Measurements from ENCODE around the gene CPNE2. TPM values are rescaled to one million over a fixed set of nuclear protein-coding genes. Genes with fewer than 3 reads are reported as not detected.

CPNE2 gene
- total RNA-seq, 4 donors from 2014 or later = 12.2 to 21.4 (median 17.8) TPM

DNA sequence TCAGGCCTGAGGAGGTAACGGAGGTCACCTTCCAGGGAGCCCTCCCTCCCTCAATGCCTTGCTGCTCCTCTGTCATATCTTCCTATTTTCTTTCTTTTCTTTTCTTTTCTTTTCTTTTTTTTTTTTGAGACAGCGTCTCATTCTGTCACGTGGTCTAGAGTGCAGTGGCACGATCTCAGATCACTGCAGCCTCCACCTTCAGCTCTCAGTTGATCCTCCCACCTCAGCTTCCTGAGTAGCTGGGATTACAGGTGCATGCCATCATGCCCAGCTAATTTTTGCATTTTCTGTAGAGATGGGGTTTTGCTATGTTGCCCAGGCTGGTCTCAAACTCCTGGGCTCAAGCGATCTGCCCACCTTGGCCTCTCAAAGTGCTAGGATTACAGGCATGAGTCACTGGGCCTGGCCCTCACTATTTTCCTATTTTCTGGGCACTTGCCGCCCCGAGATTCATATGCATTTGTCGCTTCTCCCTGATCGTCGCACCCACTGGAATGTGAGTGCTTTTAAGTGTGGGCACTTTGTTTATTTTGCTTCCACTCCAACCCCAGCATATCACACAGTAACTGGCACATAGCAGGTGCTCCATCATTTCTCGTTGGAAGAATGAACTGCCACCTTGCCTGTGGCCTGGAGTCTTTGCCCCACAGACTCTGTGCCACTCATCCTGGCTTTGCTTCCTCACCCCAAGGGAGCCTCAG lies 31.7 kb downstream of the CPNE2 start:
- no peaks in the 10 kb centered on the region for H3K27me3 ChIP-seq
- no peak for DNase-seq
- H3K4me1 ChIP-seq = no peaks in the 10 kb centered on the region
- H3K9me3 ChIP-seq = no peaks in the 10 kb centered on the region
- H3K36me3 ChIP-seq = peaks cover 0 to 81% (median 0%) of the 10 kb centered on the region in 3 donors
- H3K27ac ChIP-seq = no peak overlapping the region
- no peak for TF ChIP-seq POLR2A (IDR thresholded peaks at IDR 0.05)
- TF ChIP-seq, protein P1, sequence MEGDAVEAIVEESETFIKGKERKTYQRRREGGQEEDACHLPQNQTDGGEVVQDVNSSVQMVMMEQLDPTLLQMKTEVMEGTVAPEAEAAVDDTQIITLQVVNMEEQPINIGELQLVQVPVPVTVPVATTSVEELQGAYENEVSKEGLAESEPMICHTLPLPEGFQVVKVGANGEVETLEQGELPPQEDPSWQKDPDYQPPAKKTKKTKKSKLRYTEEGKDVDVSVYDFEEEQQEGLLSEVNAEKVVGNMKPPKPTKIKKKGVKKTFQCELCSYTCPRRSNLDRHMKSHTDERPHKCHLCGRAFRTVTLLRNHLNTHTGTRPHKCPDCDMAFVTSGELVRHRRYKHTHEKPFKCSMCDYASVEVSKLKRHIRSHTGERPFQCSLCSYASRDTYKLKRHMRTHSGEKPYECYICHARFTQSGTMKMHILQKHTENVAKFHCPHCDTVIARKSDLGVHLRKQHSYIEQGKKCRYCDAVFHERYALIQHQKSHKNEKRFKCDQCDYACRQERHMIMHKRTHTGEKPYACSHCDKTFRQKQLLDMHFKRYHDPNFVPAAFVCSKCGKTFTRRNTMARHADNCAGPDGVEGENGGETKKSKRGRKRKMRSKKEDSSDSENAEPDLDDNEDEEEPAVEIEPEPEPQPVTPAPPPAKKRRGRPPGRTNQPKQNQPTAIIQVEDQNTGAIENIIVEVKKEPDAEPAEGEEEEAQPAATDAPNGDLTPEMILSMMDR (IDR thresholded peaks at IDR 0.05) = no peak
- intact Hi-C loops (cut with DNase I) = no loop called here
- no peak overlapping the region for H3K4me3 ChIP-seq
- WGBS, 2 donors = 79 to 80% methylated on average over 11 of the region's 11 CpGs

DNA sequence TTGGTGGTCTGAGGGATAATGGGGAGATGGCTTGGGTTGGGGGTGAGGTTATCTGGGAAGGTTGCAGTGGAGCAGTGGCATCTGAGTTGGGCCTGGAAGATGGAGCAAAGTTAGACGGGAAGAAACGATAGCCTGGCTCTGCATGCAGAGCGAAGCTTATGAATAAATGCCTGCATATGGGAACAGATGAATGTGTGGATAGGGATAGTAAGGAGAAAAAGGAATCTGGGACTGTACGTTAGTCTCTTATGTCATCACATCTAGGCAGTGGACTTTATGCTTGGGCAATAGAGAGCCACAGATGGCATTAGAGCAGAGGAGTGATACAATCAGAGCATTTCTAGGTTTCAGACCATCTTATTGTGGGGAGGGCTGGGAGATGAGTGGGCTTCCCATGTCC lies 33.0 kb downstream of the CPNE2 start:
- Histone ChIP-seq H3K4me3 (no peak overlapping the region), H3K9me3 (no peaks in the 10 kb centered on the region), H3K27me3 (no peaks in the 10 kb centered on the region), H3K36me3 (peaks cover 0 to 71% (median 0%) of the 10 kb centered on the region in 3 donors), H3K27ac (no peak overlapping the region), H3K4me1 (no peaks in the 10 kb centered on the region)
- TF ChIP-seq POLR2A (IDR thresholded peaks at IDR 0.05) = no peak
- TF ChIP-seq, protein P1 (IDR thresholded peaks at IDR 0.05) = no peak
- WGBS, 2 donors = 89 to 95% methylated on average over 4 of the region's 4 CpGs
- no peak for DNase-seq
- intact Hi-C loops (cut with DNase I) = no loop called here

DNA sequence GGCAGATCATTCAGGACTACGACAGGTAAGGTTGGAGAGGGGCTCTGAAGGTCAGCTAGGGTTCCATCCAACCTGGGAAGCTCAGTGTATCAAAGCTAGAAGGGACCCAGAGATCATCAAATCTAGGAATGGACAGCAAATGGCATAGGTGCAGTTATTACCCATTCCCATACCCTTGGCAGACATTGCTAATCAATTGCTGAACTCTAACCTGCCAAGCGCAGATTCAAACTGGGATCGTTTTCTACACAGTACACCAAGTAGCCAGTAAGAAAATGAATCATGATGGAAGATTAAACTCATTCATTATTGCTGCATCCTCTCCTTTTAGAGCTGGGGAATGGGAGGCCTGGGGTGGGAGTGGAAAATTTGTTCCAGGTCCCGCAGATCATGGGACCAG lies 33.6 kb downstream of the CPNE2 start:
- WGBS, 2 donors = 91 to 94% methylated on average over 4 of the region's 4 CpGs
- no peak overlapping the region for H3K4me3 ChIP-seq
- no peak for DNase-seq
- TF ChIP-seq, protein P1 (IDR thresholded peaks at IDR 0.05) = no peak
- TF ChIP-seq POLR2A (IDR thresholded peaks at IDR 0.05) = no peak
- H3K27ac ChIP-seq = no peak overlapping the region
- no peaks in the 10 kb centered on the region for H3K9me3 ChIP-seq
- H3K27me3 ChIP-seq = no peaks in the 10 kb centered on the region
- H3K4me1 ChIP-seq = no peaks in the 10 kb centered on the region
- intact Hi-C loops (cut with DNase I) = no loop called here
- peaks cover 0 to 65% (median 0%) of the 10 kb centered on the region in 3 donors for H3K36me3 ChIP-seq

DNA sequence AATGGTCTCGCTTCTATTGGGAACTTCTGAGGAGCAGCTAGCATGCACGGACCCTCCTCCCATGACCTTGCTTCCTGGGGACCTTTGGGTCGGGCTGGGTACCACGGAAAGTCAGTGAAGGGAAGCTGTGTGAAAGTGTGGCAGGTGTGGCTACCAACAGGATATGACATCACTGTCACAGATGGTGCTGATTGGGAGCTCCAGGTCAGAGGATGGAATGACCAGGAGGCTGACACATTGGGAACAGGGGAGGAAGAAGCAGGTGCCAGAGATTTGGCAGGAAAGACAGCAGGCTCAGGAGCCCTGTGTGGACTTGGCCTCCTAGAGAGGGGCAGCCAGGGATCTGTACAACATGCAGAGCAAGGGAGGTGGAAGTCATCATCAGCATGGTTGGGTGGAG lies 34.0 kb downstream of the CPNE2 start:
- 67% methylated on average over 4 of the region's 4 CpGs; no CpG with 5 or more reads in 1 of the 2 donors for WGBS, 2 donors
- no peaks in the 10 kb centered on the region for H3K9me3 ChIP-seq
- H3K27me3 ChIP-seq = no peaks in the 10 kb centered on the region
- DNase-seq = no peak
- intact Hi-C loops (cut with DNase I) = no loop called here
- no peaks in the 10 kb centered on the region for H3K4me1 ChIP-seq
- TF ChIP-seq, protein P1 (IDR thresholded peaks at IDR 0.05) = no peak
- TF ChIP-seq POLR2A (IDR thresholded peaks at IDR 0.05) = no peak
- no peak overlapping the region for H3K27ac ChIP-seq
- H3K36me3 ChIP-seq = peaks cover 0 to 61% (median 0%) of the 10 kb centered on the region in 3 donors
- H3K4me3 ChIP-seq = no peak overlapping the region

DNA sequence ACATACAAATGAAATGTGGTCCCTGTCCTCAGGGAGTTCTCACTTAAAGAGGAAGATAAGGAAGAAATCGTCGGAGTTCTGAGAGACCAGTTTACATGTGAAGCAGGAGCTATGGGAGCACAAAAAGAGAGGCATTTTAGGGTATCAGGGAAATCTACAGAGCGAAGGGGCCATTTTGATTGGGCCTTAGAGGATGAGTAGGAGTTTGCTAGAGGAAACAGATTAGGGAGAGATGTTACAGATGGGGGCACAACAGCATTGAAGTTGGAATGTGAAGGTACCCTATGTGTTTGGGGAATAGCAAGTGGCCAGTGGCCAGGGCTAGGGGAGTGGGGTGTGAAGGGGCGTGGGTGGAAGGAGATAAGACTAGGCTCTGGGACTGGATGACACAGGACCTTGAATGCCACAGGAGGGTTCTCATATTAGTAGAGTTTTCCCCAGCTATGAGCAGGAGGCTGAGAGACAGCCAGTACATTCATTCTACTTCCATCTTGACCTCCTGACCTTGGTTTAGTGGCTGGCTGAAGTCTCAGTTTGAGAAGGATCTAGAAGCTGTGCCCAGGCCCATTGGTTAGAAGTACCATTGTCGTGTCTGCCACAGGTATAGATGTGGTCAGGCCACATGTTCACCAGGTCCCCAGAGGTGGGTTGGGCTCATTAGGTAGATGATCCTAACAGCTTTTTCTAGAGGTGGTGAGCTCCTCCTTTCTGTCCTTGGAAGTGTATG lies 34.8 kb downstream of the CPNE2 start:
- no peaks in the 10 kb centered on the region for H3K27me3 ChIP-seq
- H3K36me3 ChIP-seq = peaks cover 0 to 53% (median 0%) of the 10 kb centered on the region in 3 donors
- 92 to 93% methylated on average over 4 to 5 of the region's 5 CpGs for WGBS, 2 donors
- no peak overlapping the region for H3K27ac ChIP-seq
- intact Hi-C loops (cut with DNase I) = no loop called here
- H3K4me1 ChIP-seq = peaks cover 0 to 5% (median 0%) of the 10 kb centered on the region in 3 donors
- no peak for DNase-seq
- TF ChIP-seq, protein P1 (IDR thresholded peaks at IDR 0.05) = no peak
- TF ChIP-seq POLR2A (IDR thresholded peaks at IDR 0.05) = no peak
- no peak overlapping the region for H3K4me3 ChIP-seq
- H3K9me3 ChIP-seq = no peaks in the 10 kb centered on the region
